NCI-H146 (cell line): ENCODE data around the gene CLC.
"Not testable (repeated sequence)": the region's sequence is repeated elsewhere in the genome, so short reads cannot be mapped to it uniquely, and the experiment has no call there.

Experiments used
- DNase-seq: peaks from one replicate; lab custom pipeline; 2025; lab: John Stamatoyannopoulos, UW

Gene CLC

GRCh38 chr19:39737891-39738290 is at the start of gene CLC:
CLC (minus strand) TSS chr19:39738029; CDS start chr19:39737952, 77 bp downstream.
- peak; percentile 50 for DNase-seq

DNA sequence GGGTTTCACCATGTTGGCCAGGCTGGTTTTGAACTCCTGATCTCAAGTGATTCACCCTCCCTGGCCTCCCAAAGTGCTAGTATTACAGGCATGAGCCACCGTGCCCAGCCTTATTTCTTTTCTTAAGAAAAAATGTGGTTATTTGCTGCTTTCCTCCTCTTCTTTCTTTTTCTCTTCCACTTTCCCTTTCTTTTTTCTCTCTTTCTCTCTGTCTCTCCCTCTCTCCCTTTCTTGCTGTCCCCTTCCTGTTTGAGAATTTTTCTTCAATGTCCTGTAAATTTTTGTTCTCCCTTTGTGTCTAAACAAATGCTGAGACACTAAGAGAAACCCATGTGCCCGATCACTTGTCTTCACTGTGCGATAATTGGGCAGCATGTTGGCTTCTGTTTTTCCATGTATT is 43.1 kb upstream of the CLC start:
- no peak for DNase-seq

GRCh38 chr19:39778763-39779162 is 40.9 kb upstream of the CLC start, which contains the start of gene LEUTX:
LEUTX (plus strand) TSS chr19:39778854; CDS start chr19:39778921, 67 bp downstream.
- no peak for DNase-seq

DNA sequence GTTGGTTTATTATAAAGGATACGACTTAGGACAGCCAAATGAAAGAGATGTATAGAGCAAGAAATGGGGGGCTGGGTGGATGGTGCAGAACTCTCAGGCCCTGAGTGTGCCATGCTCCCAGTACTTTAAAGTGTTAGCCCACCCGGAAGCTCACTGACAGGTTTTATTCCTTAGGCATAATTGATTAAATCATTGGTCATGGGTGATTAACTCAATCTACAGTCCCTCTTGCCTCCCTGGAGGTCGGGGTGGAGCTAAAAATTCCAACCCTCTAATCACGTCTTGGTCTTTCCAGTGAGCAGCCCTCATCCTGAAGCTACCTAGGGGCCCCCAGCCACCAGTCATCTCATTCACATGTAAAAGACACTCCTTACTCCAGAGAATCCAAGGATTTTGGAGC is 31.0 kb upstream of the CLC start:
- DNase-seq = peak; percentile 37

DNA sequence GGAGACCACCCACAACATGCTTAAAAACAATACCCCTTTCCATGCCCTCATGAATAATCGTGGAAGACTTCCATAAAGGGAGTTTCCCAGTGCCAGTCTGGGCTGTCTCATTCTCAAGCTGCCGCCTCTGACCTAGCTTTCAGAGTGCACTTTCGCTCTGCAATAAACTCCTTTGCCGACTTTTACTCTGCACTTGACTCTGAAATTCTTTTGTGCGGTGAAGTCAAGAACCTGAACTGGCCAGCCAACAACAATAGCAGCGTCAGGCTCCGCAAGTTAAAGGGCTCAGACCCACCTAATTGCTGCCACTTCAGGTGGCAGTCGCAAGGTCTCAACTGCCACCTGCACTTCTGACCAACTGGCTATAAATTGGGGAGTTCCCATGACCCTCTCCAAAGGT is 30.5 kb upstream of the CLC start:
- DNase-seq = no peak

GRCh38 chr19:39765091-39766076 is 27.6 kb upstream of the CLC start:
- DNase-seq = peak; percentile 34

- DNase-seq = not testable (repeated sequence)
These were observed 24.0 kb upstream of the CLC start for GRCh38 chr19:39761851-39762250.

GRCh38 chr19:39759457-39760184 is 21.8 kb upstream of the CLC start:
- DNase-seq = no peak

- no peak for DNase-seq
These were observed 17.1 kb upstream of the CLC start for GRCh38 chr19:39754971-39755370.

- DNase-seq = no peak
These were observed 16.7 kb upstream of the CLC start for GRCh38 chr19:39754544-39754943.

DNA sequence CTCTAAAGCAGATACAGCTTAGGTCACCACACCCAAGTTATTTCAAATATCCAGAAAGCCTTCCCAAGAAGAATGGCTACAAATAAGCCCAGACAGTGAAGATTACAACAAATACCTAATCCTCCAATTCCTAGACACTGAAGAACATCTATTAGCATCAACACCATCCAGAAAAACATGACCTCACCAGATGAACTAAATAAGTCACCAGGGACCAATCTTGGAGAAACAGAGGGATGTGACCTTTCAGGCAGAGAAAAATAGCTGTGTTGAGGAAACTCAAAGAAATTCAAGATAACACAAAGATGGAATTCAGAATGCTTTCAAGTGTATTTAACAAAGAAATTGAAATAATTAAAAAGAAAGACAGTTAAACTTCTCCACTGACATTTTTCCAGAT is 15.0 kb upstream of the CLC start:
- DNase-seq = no peak

DNA sequence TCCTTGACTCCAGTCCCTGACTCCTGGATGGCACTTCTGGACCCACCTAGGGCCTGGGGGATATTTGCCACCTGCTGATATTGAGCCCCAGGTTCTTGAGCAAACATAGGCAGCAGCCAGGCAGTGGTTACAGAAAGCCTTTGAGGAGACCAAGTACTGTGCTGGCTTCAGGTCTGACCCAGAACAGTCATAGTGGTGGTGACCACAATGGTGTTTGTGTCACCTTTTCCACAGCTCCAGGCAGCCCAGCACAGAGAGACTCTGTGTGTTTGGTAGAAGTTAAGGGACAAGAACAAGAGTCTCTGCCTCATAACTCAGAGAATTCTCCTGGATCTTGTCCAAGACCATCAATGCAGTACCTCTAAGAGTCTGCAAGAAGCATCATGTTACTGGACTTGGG is 14.6 kb upstream of the CLC start:
- DNase-seq = no peak

- no peak for DNase-seq
These were observed 12.2 kb upstream of the CLC start for GRCh38 chr19:39749981-39750380.

GRCh38 chr19:39746836-39747529 is 9.2 kb upstream of the CLC start:
- peak; percentile 70 for DNase-seq

DNA sequence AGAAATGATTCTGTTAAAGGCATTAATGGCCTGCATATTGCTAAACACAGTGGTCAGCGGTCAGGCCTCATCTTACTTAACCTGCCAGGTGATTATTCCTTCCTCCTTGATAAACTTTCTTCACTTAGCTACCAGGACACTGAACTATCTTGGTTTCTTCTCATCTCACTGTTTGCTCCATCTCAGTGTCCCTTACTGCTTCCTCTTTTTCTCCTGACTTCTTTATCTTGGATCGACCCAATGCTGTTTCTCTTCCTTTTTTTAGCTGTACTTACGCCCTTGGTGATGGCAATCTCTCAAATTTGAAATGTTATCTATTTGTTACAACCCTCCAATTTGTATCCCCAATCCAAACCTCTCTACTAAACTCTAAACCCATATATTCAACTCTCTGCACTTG is 7.8 kb upstream of the CLC start:
- no peak for DNase-seq

DNA sequence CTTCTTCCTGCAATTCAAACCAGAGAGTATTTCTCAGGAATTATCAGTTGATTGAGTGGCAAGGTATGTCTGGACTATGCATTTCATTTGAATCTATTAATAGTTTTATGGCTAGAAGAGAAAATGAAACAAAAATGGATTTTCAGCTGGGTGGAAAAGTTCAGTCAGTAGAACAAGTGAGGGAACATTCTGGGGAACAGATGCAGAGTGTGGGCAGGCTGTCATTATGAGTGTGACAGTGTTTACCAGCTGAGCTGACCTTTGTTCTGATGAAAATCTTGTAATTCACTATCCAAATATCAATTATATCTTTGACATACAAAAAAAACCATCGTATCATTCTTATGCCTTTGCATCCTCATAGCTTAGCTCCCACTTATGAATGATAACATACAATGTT is 2.6 kb upstream of the CLC start:
- no peak for DNase-seq

DNA sequence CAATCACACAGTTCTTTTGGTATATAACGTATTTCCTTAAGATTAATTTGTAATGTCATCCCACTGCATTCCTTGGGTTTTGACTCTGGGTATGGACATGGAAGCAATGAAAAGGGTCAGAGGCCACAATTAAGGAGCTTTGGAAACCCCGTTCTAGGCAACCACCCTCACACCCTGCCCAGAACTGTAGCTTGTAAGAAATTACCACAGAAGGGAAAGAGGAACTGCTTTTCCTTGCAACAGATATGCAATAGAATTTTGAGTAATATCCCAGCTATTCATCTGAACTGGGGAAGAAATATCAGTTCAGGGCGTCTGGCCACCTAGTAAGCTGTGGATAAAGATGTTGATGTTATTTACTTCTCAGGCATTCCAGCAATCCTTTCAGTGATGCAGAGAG is 985 bp upstream of the CLC start:
- DNase-seq = no peak

DNA sequence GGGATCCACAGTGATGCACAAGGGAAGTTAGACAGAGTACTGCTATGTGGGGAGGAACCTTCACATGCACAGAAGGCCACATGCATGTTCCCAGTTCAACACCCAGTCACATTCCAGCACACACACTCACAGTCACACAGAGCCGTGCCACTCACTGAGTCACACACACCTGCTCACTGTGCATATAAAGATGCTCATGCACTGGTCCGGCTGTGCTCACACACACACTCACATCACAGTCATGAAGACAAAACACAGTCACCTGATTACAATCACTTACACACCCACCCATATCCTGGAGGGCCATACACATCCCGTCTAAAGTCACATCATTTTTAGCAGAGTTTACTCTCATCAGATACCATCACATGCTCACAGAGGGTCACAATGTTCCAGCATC is 478 bp downstream of the CLC start:
- DNase-seq = no peak

- DNase-seq = no peak
These were observed 1.7 kb downstream of the CLC start for GRCh38 chr19:39736088-39736487.

GRCh38 chr19:39735688-39736087 is 2.1 kb downstream of the CLC start:
- DNase-seq = no peak

DNA sequence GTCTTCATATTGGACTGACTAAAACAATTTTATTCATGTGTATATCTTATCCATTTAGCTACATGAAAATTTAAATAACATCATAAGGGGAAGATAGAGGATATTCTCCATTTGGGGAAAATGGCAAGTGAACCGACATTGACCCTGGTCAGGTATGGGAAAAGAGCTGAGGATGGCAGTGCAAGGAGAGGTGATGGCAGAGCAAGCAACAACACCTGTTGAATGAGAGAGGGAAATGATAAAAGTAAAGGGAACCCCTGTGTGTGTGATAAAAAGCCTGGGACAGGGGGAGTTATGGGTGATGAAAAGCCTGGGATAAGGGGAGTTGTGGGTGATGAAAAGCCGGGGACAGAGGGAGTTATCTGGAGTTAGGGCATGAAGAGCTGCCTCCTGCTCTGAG is 4.0 kb downstream of the CLC start:
- DNase-seq = no peak

- DNase-seq = no peak
These were observed 6.1 kb downstream of the CLC start for GRCh38 chr19:39731685-39732084.
